Smooth muscle cell (in vitro differentiated cells): ENCODE data around the gene DDX39B. TPM values are rescaled to one million over a fixed set of nuclear protein-coding genes. Genes with fewer than 3 reads are reported as not detected.

Experiments
- DNase-seq: peaks from one replicate; lab custom pipeline; 2025; ENCODE audit not compliant: unreplicated experiment; lab: John Stamatoyannopoulos, UW
- H2AFZ ChIP-seq: fragments of 200-600 bp; sonication (generic); 2 replicates; pipeline ENCODE4 v1.6.0; 2016; ENCODE audit warnings: antibody characterized with exemption, low read depth, mild to moderate bottlenecking
- H3F3A ChIP-seq: fragments of 200-600 bp; sonication (generic); 2 replicates; pipeline ENCODE4 v1.6.0; 2017; ENCODE audit warnings: antibody characterized with exemption, low read depth
- H3K27ac ChIP-seq: fragments of 200-600 bp; sonication (generic); 2 replicates; pipeline ENCODE4 v1.5.1; 2016; ENCODE audit warnings: low read depth, mild to moderate bottlenecking
- H3K27me3 ChIP-seq: fragments of 200-600 bp; sonication (generic); 2 replicates; pipeline ENCODE4 v1.6.1; 2016; ENCODE audit warnings: low read depth, mild to moderate bottlenecking
- H3K36me3 ChIP-seq: fragments of 200-600 bp; sonication (generic); 2 replicates; pipeline ENCODE4 v1.5.1; 2016; ENCODE audit warnings: low read depth
- H3K4me1 ChIP-seq: fragments of 200-600 bp; sonication (generic); 2 replicates; pipeline ENCODE4 v1.5.1; 2016; ENCODE audit warnings: low read depth
- H3K4me2 ChIP-seq: fragments of 200-600 bp; sonication (generic); 2 replicates; pipeline ENCODE4 v1.6.0; 2016; ENCODE audit warnings: mild to moderate bottlenecking
- H3K4me3 ChIP-seq: fragments of 200-600 bp; sonication (generic); 2 replicates; pipeline ENCODE4 v1.5.1; 2016; ENCODE audit warnings: mild to moderate bottlenecking
- H3K79me2 ChIP-seq: fragments of 200-600 bp; sonication (generic); 2 replicates; pipeline ENCODE4 v1.6.0; 2016; ENCODE audit warnings: low read depth, mild to moderate bottlenecking
- H3K9ac ChIP-seq: fragments of 200-600 bp; sonication (generic); 2 replicates; pipeline ENCODE4 v1.6.0; 2016; ENCODE audit warnings: low read depth
- H3K9me3 ChIP-seq: fragments of 200-600 bp; sonication (generic); replicated peaks from 2 replicates; pipeline ENCODE4 v1.5.1; 2016; ENCODE audit warnings: low read depth
- H4K20me1 ChIP-seq: fragments of 200-600 bp; sonication (generic); 2 replicates; pipeline ENCODE4 v1.6.0; 2016; ENCODE audit warnings: low read depth
- CTCF ChIP-seq: fragments of 200-600 bp; sonication (generic); IDR thresholded peaks from 2 replicates; pipeline ENCODE4 v1.5.1; 2017; ENCODE audit warnings: borderline replicate concordance, mild to moderate bottlenecking, antibody characterized with exemption; ENCODE audit not compliant: insufficient read depth, poor library complexity, severe bottlenecking
- WGBS: methylation state at CpG from one replicate; pipeline ENCODE4 v1.1.7; 2016; ENCODE audit warnings: low lambda C conversion rate; 5-methylcytosine and 5-hydroxymethylcytosine counted together
- polyA plus RNA-seq: library from polyadenylated mRNA; unstranded; fragments of >200 nt; fragmentation: Nextera tagmentation; extraction: Ambion mirVana; gene quantifications from 2 replicates; pipeline ENCODE4 v1.2.1, GENCODE V29; 2016
- total RNA-seq: library from RNA; depleted of rRNA; stranded (reverse); fragments of >200 nt; gene quantifications from 2 replicates; pipeline ENCODE4 v1.2.3, GENCODE V29; 2014

Gene DDX39B
- total and polyA plus RNA-seq, 2 experiments from 2014 or later, result 117 to 153 TPM

GRCh38 chr6:31531162-31531561, 10.6 kb downstream of the DDX39B start:
- Histone ChIP-seq H3K27me3 (no peaks in the 10 kb centered on the region), H3K9me3 (no peaks in the 10 kb centered on the region), H3K27ac (no peak overlapping the region), H3F3A (peaks cover 32% of the 10 kb centered on the region), H3K4me1 (no peaks in the 10 kb centered on the region), H3K79me2 (peaks cover 9% of the 10 kb centered on the region), H2AFZ (no peak overlapping the region), H3K4me3 (no peak overlapping the region), H3K36me3 (peaks cover 25% of the 10 kb centered on the region), H3K9ac (no peak overlapping the region), H3K4me2 (no peak overlapping the region), H4K20me1 (peaks cover 69% of the 10 kb centered on the region)
- 98% methylated on average over 7 of the region's 7 CpGs for WGBS
- DNase-seq, result no peak
- no peak for TF ChIP-seq CTCF

- Histone ChIP-seq H3K4me3 (no peak overlapping the region), H3K9ac (no peak overlapping the region), H3F3A (peaks cover 32% of the 10 kb centered on the region), H3K9me3 (no peaks in the 10 kb centered on the region), H2AFZ (no peak overlapping the region), H3K27ac (no peak overlapping the region), H3K27me3 (no peaks in the 10 kb centered on the region), H3K4me2 (no peak overlapping the region), H3K79me2 (peaks cover 4% of the 10 kb centered on the region), H3K36me3 (peaks cover 20% of the 10 kb centered on the region), H3K4me1 (no peaks in the 10 kb centered on the region), H4K20me1 (peaks cover 64% of the 10 kb centered on the region)
- TF ChIP-seq CTCF, result no peak
- 77% methylated on average over 6 of the region's 6 CpGs for WGBS
- no peak for DNase-seq
Observed at GRCh38 chr6:31530659-31531058, 11.1 kb downstream of the DDX39B start.

- H3F3A ChIP-seq, result peaks cover 29% of the 10 kb centered on the region
- no peak overlapping the region for H3K27ac ChIP-seq
- peaks cover 15% of the 10 kb centered on the region for H3K36me3 ChIP-seq
Observed at GRCh38 chr6:31529329-31530150, 12.3 kb downstream of the DDX39B start.

More at GRCh38 chr6:31529329-31530150, 12.3 kb downstream of the DDX39B start:
- DNase-seq, result no peak
- no peak overlapping the region for H2AFZ ChIP-seq
- H3K79me2 ChIP-seq, result no peaks in the 10 kb centered on the region
- H3K4me3 ChIP-seq, result no peak overlapping the region
- no peaks in the 10 kb centered on the region for H3K9me3 ChIP-seq
- no peak overlapping the region for H3K9ac ChIP-seq
- no peaks in the 10 kb centered on the region for H3K27me3 ChIP-seq
- no peak for TF ChIP-seq CTCF
- no peak overlapping the region for H3K4me2 ChIP-seq
- H4K20me1 ChIP-seq, result peaks cover 53% of the 10 kb centered on the region
- no peaks in the 10 kb centered on the region for H3K4me1 ChIP-seq
- 65% methylated on average over 12 of the region's 12 CpGs for WGBS
